ENCODE data around the gene CDC42BPG.

Gene CDC42BPG

GRCh38 chr11:64878223-64878493 is 33.7 kb upstream of the CDC42BPG start:
- DNase-seq: no peak

DNA sequence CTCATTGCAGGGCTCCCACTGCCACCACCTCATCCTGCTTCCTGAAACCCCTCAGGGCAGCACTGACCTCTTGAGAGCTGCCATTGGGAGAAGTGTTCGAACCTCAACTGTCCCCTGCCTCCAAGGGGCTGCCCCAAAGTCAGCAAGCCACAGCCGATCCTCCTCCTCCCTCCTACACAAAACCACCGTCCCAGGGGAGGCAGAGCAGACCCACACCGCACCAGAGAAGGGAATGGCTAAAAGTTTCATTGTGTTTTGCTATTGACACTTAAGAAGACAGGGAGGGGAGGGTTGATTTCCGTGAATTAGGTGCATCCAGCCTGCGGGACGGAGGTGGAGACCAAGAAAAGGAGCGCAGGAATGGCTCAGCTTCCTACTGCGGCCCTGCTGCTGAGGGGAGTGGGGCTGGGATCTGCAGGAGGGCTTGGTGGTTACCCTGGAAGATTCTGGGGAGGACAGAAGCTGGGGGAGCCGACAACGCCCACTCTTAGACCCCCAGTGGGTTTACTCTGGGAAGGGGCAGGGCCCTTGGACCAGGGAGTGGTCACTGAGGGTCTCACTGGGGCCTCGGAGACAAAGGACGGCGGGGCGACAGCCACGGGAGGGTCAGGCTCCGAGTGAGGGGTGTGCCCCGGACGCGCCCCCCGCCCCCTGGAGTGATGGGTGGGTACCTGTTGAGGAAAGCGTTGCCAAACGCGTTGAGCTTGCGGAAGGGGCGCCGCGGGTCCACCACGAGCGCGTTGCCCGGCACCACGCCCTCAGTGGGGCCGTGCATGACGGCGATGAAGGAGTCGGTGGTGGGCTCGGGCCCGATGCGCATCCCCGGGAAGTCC is 33.2 kb upstream of the CDC42BPG start:
- DNase-seq: no peak

DNA sequence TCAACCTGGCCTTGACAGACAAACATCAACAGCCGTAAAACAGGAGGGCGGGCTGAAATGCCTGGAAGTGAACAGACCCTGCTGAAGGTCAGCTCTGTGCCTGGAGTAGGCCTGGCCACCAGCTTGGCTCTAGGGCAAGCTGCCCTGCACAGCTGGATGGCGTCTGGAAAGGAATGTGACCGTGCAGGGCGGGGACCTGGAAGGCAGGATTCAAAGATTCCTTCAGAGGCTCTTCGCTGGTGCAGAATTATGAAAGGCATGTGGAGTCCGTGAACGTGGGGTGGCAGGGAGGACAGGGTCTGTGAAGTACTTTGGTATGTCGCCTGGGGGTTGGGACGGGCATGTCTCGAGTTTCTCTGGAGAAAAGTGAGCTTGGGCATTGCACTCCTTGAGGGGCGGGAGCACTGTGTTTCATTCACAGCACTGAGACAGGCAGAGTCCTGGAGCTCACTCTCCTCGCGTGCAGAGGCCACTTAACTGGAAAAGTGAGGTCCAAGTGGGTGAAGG is 32.4 kb upstream of the CDC42BPG start:
- no peak for DNase-seq

GRCh38 chr11:64876229-64876750 is 31.8 kb upstream of the CDC42BPG start:
- no peak for DNase-seq

GRCh38 chr11:64875369-64876228 is 31.1 kb upstream of the CDC42BPG start:
- no peak for DNase-seq

GRCh38 chr11:64874308-64875240 is 30.1 kb upstream of the CDC42BPG start:
- DNase-seq: peak; percentile 46

DNA sequence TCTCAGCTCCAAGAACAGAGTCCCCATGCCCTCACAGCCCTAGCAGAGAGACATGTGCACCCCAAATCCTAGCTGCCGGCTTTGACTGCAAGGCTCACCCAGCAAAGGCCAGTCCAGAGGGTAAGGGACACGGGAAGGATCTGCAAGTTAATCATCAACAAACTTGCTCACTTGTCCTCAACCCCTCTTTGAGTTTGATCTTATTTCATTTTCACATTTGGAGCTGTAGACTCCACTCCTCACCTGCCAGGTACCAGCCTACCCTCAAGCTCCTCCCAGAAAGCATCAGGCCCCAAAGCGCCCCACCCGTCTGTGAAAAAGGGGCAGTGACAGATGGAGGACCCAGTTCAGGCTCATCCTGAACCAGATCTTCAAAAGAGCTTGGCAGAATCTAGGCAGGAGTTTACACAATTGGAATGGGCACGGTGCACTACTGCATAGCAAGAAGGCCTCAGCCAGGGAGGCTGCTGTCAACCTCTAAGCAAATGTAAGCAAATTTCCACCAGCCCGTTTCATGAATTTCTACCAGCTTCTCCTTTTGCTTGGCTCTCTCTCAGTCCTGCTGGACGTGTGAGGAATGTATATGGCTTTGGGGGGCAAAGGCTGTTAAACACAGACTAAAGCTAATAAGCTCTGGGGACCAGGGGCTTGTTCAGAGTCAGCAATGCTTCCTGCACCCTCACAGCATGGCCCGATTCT is 28.5 kb upstream of the CDC42BPG start:
- DNase-seq: no peak

- DNase-seq: no peak
These were observed 27.0 kb upstream of the CDC42BPG start for GRCh38 chr11:64871492-64871891.

DNA sequence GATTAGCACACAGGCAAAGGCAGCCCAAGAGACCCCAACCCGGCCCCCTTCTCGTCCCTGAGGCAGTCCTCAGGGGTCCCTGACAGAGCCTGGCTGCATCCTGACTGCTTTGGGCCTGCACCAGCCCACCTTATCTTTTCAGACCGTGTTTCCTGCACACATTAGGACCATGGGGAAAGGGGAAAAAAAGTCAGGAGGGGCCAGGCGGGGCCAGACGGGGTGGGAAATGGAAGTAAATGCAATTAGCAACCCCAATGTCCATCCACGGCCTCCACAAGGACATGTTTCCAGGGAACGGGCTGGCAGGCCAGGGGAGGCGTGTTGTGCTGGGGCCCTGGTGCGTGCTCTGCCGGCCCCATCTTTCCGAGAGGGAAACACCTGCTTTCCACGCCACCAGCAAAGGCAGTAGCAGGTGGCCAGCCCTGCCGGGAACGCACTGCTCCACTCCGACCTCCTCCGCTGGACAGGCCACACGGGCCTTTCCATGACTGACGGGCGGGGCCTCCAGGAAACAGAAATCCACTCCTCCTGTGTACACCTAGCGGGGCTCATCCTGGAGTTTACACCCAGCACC is 26.5 kb upstream of the CDC42BPG start:
- DNase-seq: no peak

GRCh38 chr11:64870176-64870892 is 25.9 kb upstream of the CDC42BPG start:
- no peak for DNase-seq

GRCh38 chr11:64869571-64870175 is 25.2 kb upstream of the CDC42BPG start:
- no peak for DNase-seq

- DNase-seq: peak; percentile 48
These were observed 24.6 kb upstream of the CDC42BPG start for GRCh38 chr11:64868904-64869570.

- no peak for DNase-seq
These were observed 23.5 kb upstream of the CDC42BPG start for GRCh38 chr11:64867748-64868462.

DNA sequence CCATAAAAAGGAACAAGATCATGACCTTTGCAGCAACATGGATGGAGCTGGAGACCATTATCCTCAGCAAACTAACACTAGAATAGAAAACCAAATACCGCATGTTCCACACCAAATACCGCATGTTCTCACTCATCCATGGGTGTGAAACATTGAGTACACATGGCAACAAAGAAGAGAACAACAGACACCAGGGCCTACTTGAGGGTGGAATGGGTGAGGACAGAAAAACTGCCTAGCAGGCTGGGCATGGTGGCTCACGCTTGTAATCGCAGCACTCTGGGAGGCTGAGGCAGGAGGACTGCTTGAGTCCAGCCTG is 21.7 kb upstream of the CDC42BPG start:
- no peak for DNase-seq

- no peak for DNase-seq
These were observed 21.1 kb upstream of the CDC42BPG start for GRCh38 chr11:64865286-64866172.

DNA sequence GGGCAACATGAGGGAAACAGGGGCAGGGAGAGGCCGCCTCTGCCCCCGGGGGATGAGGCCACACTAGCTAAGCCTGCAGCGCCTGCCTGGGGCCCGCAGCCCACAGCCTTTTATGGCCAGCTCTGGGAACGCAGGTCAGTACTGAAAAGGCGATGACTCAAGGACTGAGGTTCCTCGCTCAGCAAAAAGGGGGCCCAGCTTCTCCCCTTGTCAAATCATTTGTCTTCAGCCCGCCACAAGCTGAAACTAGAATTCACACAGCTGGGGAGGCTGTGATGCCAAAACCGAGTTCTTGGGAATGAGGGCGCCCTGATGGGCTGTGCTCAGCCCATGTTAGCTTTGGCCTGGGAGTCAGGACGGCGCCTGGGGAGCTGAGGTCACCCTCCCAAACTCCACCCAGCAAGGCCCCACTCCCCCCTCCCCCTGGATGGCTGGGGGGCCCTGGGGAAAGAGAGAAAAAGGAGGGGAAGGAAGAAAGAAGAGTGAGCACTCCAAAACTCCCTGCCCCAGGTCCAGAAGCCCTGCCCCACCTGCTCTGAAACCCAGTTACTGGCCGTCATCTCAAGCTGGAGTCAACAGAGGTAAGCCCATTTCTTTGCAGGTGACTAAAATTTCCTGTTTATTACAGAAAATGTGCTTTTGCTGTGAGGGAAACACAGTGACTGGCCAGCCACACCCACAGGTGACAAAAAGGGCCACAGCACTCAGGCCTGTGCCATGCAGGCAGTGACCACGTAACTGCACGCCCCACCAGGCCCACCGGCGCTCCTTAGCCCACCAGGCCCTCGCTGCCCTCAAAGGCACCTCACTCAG is 20.2 kb upstream of the CDC42BPG start:
- no peak for DNase-seq

GRCh38 chr11:64864135-64864472 is 19.7 kb upstream of the CDC42BPG start:
- DNase-seq: no peak

All from T-helper 9 cell (primary cell).